ENCODE data around the gene NPTX2.

DNA sequence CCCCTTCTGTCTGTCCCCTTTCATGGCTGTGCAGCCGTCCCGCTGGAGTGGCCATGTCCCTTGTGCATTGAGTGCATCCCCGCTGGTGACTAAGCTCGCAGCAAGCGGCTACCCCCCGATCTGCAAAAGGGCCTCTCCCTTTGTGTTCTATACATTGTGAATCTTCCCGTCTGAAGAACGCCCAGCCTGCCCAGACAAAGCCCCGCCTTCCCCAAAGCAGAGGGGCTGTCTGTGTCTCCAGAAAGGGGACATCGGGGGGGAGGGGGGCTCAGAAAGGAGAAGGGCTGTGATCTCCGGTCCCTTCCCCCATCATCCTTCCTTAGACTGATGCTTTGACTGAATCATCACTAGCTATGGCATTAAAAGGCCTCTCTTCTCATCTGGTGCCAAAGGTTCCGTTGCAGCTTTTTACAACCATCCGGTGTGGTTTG, 11.9 kb downstream of the NPTX2 start:
- TF ChIP-seq, protein P1, sequence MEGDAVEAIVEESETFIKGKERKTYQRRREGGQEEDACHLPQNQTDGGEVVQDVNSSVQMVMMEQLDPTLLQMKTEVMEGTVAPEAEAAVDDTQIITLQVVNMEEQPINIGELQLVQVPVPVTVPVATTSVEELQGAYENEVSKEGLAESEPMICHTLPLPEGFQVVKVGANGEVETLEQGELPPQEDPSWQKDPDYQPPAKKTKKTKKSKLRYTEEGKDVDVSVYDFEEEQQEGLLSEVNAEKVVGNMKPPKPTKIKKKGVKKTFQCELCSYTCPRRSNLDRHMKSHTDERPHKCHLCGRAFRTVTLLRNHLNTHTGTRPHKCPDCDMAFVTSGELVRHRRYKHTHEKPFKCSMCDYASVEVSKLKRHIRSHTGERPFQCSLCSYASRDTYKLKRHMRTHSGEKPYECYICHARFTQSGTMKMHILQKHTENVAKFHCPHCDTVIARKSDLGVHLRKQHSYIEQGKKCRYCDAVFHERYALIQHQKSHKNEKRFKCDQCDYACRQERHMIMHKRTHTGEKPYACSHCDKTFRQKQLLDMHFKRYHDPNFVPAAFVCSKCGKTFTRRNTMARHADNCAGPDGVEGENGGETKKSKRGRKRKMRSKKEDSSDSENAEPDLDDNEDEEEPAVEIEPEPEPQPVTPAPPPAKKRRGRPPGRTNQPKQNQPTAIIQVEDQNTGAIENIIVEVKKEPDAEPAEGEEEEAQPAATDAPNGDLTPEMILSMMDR (IDR thresholded peaks at IDR 0.05): no peak
- TF ChIP-seq POLR2A (IDR thresholded peaks at IDR 0.05) (no peak), POLR2AphosphoS5 (IDR thresholded peaks at IDR 0.05) (no peak)
